ENCODE results near the gene FBXO40.

The FBXO40 gene

DNA sequence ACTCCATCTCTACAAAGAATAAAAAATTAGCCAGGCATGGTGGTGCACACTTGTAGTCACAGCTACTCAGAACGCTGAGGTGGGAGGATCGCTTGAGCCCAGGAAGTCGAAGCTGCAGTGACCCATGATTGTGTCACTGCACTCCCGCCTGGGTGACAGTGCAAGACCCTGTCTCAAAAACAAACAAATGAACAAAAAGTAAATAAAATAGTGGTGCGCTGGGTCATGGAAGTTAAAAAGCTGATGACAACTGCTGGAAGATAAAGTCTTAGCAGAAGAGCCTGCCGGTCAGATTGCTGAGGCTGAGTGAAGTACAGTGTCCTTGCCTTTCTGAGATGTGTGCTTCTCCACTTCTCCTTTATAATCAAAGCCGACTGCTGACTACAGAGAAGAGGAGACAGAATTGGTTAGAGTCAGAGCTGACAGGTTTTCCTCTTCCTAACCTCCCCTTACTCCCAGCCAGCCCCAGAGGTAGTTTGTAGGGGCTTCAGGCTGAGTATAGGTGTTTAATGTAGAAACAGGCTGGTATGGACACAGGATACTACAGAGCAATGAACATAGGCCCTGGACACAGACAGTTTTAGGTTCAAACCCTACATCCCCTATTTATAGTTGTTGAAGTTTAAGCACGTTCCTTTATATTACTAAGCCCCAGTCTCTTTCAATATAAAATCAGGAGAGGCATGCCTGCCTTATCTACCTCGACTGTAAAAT is 49.6 kb downstream of the FBXO40 start (continued):
- TF ChIP-seq TOX (CRISPR knock-in tag; IDR thresholded peaks at IDR 0.05; ENCODE audit: borderline replicate concordance) (no peak), ZNF70 (CRISPR knock-in tag; IDR thresholded peaks at IDR 0.05) (no peak), CSRNP3 (CRISPR knock-in tag; IDR thresholded peaks at IDR 0.05) (no peak)

DNA sequence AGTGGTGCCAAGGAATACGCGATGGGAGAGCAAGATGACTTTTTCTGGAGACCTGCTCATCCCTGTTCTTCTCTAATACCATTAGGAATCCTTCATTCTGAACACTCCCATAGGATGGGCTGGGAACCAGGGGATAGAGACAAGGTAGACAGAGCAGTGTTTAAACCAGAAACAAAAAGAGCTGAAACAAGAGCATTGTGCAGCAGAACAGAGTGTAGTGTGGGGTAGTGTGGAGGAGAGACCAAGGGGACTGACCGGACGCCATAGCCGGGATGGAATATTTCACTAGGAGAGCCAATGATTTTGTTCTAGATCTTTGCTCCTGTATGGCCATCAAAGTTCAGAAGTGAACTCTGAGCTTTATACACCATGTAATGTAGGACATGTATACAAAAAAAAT is 51.9 kb downstream of the FBXO40 start:
- no peak for ATAC-seq
- TF ChIP-seq ZNF565 (CRISPR knock-in tag; conservative IDR thresholded peaks at IDR 0.05; ENCODE audit: low read depth) (no peak), SNAI2 (CRISPR knock-in tag; IDR thresholded peaks at IDR 0.05) (no peak), CSDC2 (CRISPR knock-in tag; IDR thresholded peaks at IDR 0.05) (no peak), ZFP30 (CRISPR knock-in tag; IDR thresholded peaks at IDR 0.05) (no peak), RARB (CRISPR knock-in tag; IDR thresholded peaks at IDR 0.05) (no peak), CSRNP3 (CRISPR knock-in tag; IDR thresholded peaks at IDR 0.05) (no peak), OSR1 (CRISPR knock-in tag; IDR thresholded peaks at IDR 0.05) (no peak), ZNF70 (CRISPR knock-in tag; IDR thresholded peaks at IDR 0.05) (no peak), ZC3H10 (CRISPR knock-in tag; IDR thresholded peaks at IDR 0.05) (no peak), ZFP3 (CRISPR knock-in tag; IDR thresholded peaks at IDR 0.05) (no peak), ZNF8 (CRISPR knock-in tag; IDR thresholded peaks at IDR 0.05) (no peak), ISL1 (CRISPR knock-in tag; IDR thresholded peaks at IDR 0.05) (no peak), GLIS3 (CRISPR knock-in tag; IDR thresholded peaks at IDR 0.05) (no peak)
- TF ChIP-seq, protein P1, sequence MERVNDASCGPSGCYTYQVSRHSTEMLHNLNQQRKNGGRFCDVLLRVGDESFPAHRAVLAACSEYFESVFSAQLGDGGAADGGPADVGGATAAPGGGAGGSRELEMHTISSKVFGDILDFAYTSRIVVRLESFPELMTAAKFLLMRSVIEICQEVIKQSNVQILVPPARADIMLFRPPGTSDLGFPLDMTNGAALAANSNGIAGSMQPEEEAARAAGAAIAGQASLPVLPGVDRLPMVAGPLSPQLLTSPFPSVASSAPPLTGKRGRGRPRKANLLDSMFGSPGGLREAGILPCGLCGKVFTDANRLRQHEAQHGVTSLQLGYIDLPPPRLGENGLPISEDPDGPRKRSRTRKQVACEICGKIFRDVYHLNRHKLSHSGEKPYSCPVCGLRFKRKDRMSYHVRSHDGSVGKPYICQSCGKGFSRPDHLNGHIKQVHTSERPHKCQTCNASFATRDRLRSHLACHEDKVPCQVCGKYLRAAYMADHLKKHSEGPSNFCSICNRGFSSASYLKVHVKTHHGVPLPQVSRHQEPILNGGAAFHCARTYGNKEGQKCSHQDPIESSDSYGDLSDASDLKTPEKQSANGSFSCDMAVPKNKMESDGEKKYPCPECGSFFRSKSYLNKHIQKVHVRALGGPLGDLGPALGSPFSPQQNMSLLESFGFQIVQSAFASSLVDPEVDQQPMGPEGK (CRISPR knock-in tag; IDR thresholded peaks at IDR 0.05; ENCODE audit: borderline replicate concordance): no peak

GRCh38 chr3:121648219-121648958 is 55.2 kb downstream of the FBXO40 start:
- TF ChIP-seq, protein P2, sequence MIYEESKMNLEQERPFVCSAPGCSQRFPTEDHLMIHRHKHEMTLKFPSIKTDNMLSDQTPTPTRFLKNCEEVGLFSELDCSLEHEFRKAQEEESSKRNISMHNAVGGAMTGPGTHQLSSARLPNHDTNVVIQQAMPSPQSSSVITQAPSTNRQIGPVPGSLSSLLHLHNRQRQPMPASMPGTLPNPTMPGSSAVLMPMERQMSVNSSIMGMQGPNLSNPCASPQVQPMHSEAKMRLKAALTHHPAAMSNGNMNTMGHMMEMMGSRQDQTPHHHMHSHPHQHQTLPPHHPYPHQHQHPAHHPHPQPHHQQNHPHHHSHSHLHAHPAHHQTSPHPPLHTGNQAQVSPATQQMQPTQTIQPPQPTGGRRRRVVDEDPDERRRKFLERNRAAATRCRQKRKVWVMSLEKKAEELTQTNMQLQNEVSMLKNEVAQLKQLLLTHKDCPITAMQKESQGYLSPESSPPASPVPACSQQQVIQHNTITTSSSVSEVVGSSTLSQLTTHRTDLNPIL (CRISPR knock-in tag; IDR thresholded peaks at IDR 0.05; ENCODE audit: low read depth): no peak
- TF ChIP-seq RARB (CRISPR knock-in tag; IDR thresholded peaks at IDR 0.05): no peak
- no peak for TF ChIP-seq OSR1 (CRISPR knock-in tag; IDR thresholded peaks at IDR 0.05)
- TF ChIP-seq TOX (CRISPR knock-in tag; IDR thresholded peaks at IDR 0.05; ENCODE audit: borderline replicate concordance): no peak
- TF ChIP-seq ZNF8 (CRISPR knock-in tag; IDR thresholded peaks at IDR 0.05): no peak
- no peak for TF ChIP-seq TCF4 (CRISPR knock-in tag; IDR thresholded peaks at IDR 0.05; ENCODE audit: borderline replicate concordance)
- ATAC-seq: no peak

DNA sequence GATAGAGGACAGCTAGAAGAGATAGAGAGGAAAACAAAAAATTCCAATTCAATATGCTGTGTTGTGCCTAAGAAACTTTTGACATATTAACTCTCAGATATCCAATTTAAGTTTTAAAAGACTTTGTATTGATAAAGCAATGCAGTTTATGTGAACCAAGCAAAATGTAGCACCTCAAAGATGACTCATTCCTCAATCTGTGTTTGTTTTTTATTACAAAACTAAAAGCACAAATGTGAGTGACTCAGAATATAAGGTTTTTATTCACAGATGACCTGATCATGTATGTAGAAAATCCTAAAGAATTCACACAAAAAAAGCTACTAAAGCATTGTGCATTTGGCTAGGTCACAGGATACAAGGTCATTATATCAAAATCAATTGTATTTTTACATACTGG is 56.5 kb downstream of the FBXO40 start:
- no peak for ATAC-seq
- TF ChIP-seq TOX (CRISPR knock-in tag; IDR thresholded peaks at IDR 0.05; ENCODE audit: borderline replicate concordance) (no peak), PPARA (CRISPR knock-in tag; IDR thresholded peaks at IDR 0.05; ENCODE audit: borderline replicate concordance) (no peak), ESRRG (CRISPR knock-in tag; IDR thresholded peaks at IDR 0.05) (no peak), ZFP3 (CRISPR knock-in tag; IDR thresholded peaks at IDR 0.05) (no peak), ZNF565 (CRISPR knock-in tag; conservative IDR thresholded peaks at IDR 0.05; ENCODE audit: low read depth) (no peak), ZNF70 (CRISPR knock-in tag; IDR thresholded peaks at IDR 0.05) (no peak), OSR1 (CRISPR knock-in tag; IDR thresholded peaks at IDR 0.05) (no peak), TCF4 (CRISPR knock-in tag; IDR thresholded peaks at IDR 0.05; ENCODE audit: borderline replicate concordance) (no peak), RARB (CRISPR knock-in tag; IDR thresholded peaks at IDR 0.05) (no peak), ZNF8 (CRISPR knock-in tag; IDR thresholded peaks at IDR 0.05) (no peak), POU6F1 (CRISPR knock-in tag; IDR thresholded peaks at IDR 0.05; ENCODE audit: borderline replicate concordance, low read depth) (no peak), CSDC2 (CRISPR knock-in tag; IDR thresholded peaks at IDR 0.05) (no peak), ZC3H10 (CRISPR knock-in tag; IDR thresholded peaks at IDR 0.05) (no peak), ISL1 (CRISPR knock-in tag; IDR thresholded peaks at IDR 0.05) (no peak), ZFP30 (CRISPR knock-in tag; IDR thresholded peaks at IDR 0.05) (no peak), BACH2 (CRISPR knock-in tag; IDR thresholded peaks at IDR 0.05; ENCODE audit: borderline replicate concordance) (no peak)
- TF ChIP-seq, protein P1 (CRISPR knock-in tag; IDR thresholded peaks at IDR 0.05; ENCODE audit: borderline replicate concordance): no peak
- TF ChIP-seq, protein P2 (CRISPR knock-in tag; IDR thresholded peaks at IDR 0.05; ENCODE audit: low read depth): no peak

Measured in SK-N-SH treated with all-trans-retinoic acid at 6 μM for 48 hours (cell line).